Endothelial cell of umbilical vein (primary cell): ENCODE results near the gene LOXL4. TPM values are rescaled to one million over a fixed set of nuclear protein-coding genes. Genes with fewer than 3 reads are reported as not detected.

Source experiments
- BruUV-seq: library from RNA; stranded (reverse); fragments of 400-500 nt; replicated peaks from 2 replicates; lab custom pipeline; 2021; lab: Mats Ljungman, UMichigan
- CTCF ChIA-PET: fragments of 300-600, 350-600 bp; sonication (Branson Sonifier 250); formaldehyde crosslinking; loops from one replicate; lab custom pipeline; 2021; ENCODE audit warnings: antibody characterized with exemption, inconsistent platforms; lab: Charles Lee
- POLR2A ChIA-PET: fragments of 300-600, 350-600 bp; sonication (Branson Sonifier 250); formaldehyde crosslinking; loops from one replicate; lab custom pipeline; 2021; ENCODE audit warnings: antibody characterized with exemption, inconsistent platforms; lab: Charles Lee
- DNase-seq: peaks from one replicate; pipeline ENCODE4 v3.0.0-alpha.2; 2011; ENCODE audit warnings: low read depth, low spot score
- FAIRE-seq: peaks from 2 replicates; lab custom pipeline; 2011; peaks lifted over from hg19 to GRCh38; lab: Jason Lieb, UNC
- H2AFZ ChIP-seq: 2 replicates; pipeline ENCODE4 v1.6.0; 2012; ENCODE audit warnings: low read depth, low read length, control low read depth, inconsistent platforms
- H3K27ac ChIP-seq: 2 replicates; pipeline ENCODE4 v1.5.1; 2011; ENCODE audit warnings: low read depth, mild to moderate bottlenecking, control low read depth, low read length, moderate library complexity; ENCODE audit not compliant: insufficient read depth
- H3K27me3 ChIP-seq, 2 experiments: 2 replicates each; pipeline versions ENCODE4 v1.6.0 to v1.6.1; 2011; ENCODE audit warnings: low read length in 2 of 2, mixed read lengths in 1 of 2; ENCODE audit not compliant: control insufficient read depth in 2 of 2, insufficient read depth in 2 of 2
- H3K36me3 ChIP-seq, 2 experiments: 2 replicates in 1 of 2; 3 replicates in 1 of 2; pipeline ENCODE4 v1.5.1; 2011; ENCODE audit warnings: low read length in 2 of 2, mild to moderate bottlenecking in 1 of 2, moderate library complexity in 1 of 2; ENCODE audit not compliant: control insufficient read depth in 2 of 2, insufficient read depth in 2 of 2; ENCODE audit errors: extremely low read depth in 1 of 2
- H3K4me1 ChIP-seq: 3 replicates; pipeline ENCODE4 v1.5.1; 2011; ENCODE audit warnings: mild to moderate bottlenecking, low read length; ENCODE audit not compliant: control insufficient read depth, insufficient read depth; ENCODE audit errors: extremely low read depth
- H3K4me2 ChIP-seq: 2 replicates; pipeline ENCODE4 v1.6.1; 2011; ENCODE audit warnings: low read length, control low read depth, mixed read lengths; ENCODE audit not compliant: insufficient read depth
- H3K4me3 ChIP-seq, 3 experiments: fragments of 200-600 bp in 1 of 3; sonication (generic), shearing (Covaris generic) in 1 of 3; replicated peaks in 1 of 3; 2 replicates each; pipeline ENCODE4 v1.5.1; 2011 to 2016; ENCODE audit warnings: control low read depth in 3 of 3, low read length in 3 of 3, mild to moderate bottlenecking in 2 of 3, inconsistent platforms in 1 of 3, low read depth in 1 of 3, moderate library complexity in 1 of 3; ENCODE audit not compliant: insufficient read depth in 1 of 3
- H3K79me2 ChIP-seq: 2 replicates; pipeline ENCODE4 v1.6.0; 2012; ENCODE audit warnings: low read length, inconsistent platforms; ENCODE audit not compliant: control insufficient read depth, insufficient read depth
- H3K9ac ChIP-seq: replicated peaks from 2 replicates; pipeline ENCODE3; 2011; ENCODE audit warnings: low read length, control low read depth; ENCODE audit not compliant: insufficient read depth; ENCODE audit errors: extremely low read depth
- H3K9me1 ChIP-seq: replicated peaks from 3 replicates; pipeline ENCODE4 v1.6.0; 2011; ENCODE audit warnings: mild to moderate bottlenecking, low read length; ENCODE audit not compliant: control insufficient read depth, insufficient read depth; ENCODE audit errors: extremely low read depth
- H3K9me3 ChIP-seq: replicated peaks from 2 replicates; pipeline ENCODE4 v1.5.1; 2012; ENCODE audit warnings: low read length, inconsistent platforms; ENCODE audit not compliant: control insufficient read depth, insufficient read depth
- H4K20me1 ChIP-seq: replicated peaks from 2 replicates; pipeline ENCODE3; 2011; ENCODE audit warnings: mild to moderate bottlenecking, low read length; ENCODE audit not compliant: control insufficient read depth, insufficient read depth; ENCODE audit errors: extremely low read depth
- CTCF ChIP-seq, 2 donors: IDR thresholded peaks; 1 replicate in 1 of 2; 2 replicates in 1 of 2; pipeline ENCODE4 v1.5.1; 2011; ENCODE audit warnings: low read length in 2 of 2, mild to moderate bottlenecking in 2 of 2, moderate library complexity in 2 of 2, control low read depth in 1 of 2, inconsistent platforms in 1 of 2, low read depth in 1 of 2; ENCODE audit not compliant: insufficient read depth in 1 of 2; ENCODE audit errors: extremely low read depth in 1 of 2
- EZH2 ChIP-seq: IDR thresholded peaks from 2 replicates; pipeline ENCODE4 v1.6.1; 2012; ENCODE audit warnings: borderline replicate concordance, low read depth, mild to moderate bottlenecking, moderate library complexity, low read length, inconsistent platforms; ENCODE audit not compliant: severe bottlenecking
- FOS ChIP-seq: IDR thresholded peaks from 2 replicates; pipeline ENCODE4 v1.6.1; 2011; ENCODE audit warnings: mild to moderate bottlenecking, low read length, moderate library complexity, borderline replicate concordance; ENCODE audit not compliant: insufficient read depth
- GATA2 ChIP-seq: IDR thresholded peaks from 2 replicates; pipeline ENCODE4 v1.7.0; 2011; ENCODE audit warnings: low read depth, mild to moderate bottlenecking, moderate library complexity, mixed read lengths, low read length; ENCODE audit not compliant: insufficient read length, insufficient read depth
- JUN ChIP-seq: IDR thresholded peaks from 2 replicates; pipeline ENCODE4 v1.6.1; 2011; ENCODE audit warnings: borderline replicate concordance, low read depth; ENCODE audit not compliant: insufficient read length, insufficient read depth
- MAX ChIP-seq: IDR thresholded peaks from 2 replicates; pipeline ENCODE4 v1.6.1; 2011; ENCODE audit not compliant: insufficient read depth, insufficient read length
- MYC ChIP-seq: IDR thresholded peaks from one replicate; pipeline ENCODE4 v1.6.1; 2011; ENCODE audit warnings: mild to moderate bottlenecking, low read depth, low read length
- POLR2A ChIP-seq: IDR thresholded peaks from 2 replicates; pipeline ENCODE4 v1.6.1; 2012; ENCODE audit warnings: low read depth, mild to moderate bottlenecking, control low read depth, low read length
- dilution Hi-C: fragments of 300-500 bp; cut with MboI; formaldehyde crosslinking; loops from one replicate; pipeline ENCODE4 v1.15.0; 2019; ENCODE audit warnings: low sequenced_read_pairs; ENCODE audit not compliant: extremely low pct_ligation_motif_present
- intact Hi-C: fragments of 100-400 bp; cut with micrococcal nuclease; formaldehyde crosslinking; loops from one replicate; pipeline ENCODE4 v1.10.0; 2022
- polyA plus RNA-seq, 4 experiments: library from polyadenylated mRNA; depleted of rRNA in 3 of 4; stranded (reverse) in 3 of 4; unstranded in 1 of 4; fragments of >200 nt; gene quantifications; 2 replicates each; pipeline versions ENCODE4 v1.2.1 to v1.2.3, GENCODE V29; 2011 to 2012; ENCODE audit warnings: missing spikeins in 1 of 4
- total RNA-seq: library from RNA; stranded (reverse); gene quantifications from 2 replicates; pipeline ENCODE4 v1.2.3, GENCODE V29; 2021

Gene LOXL4
- total and polyA plus RNA-seq, 2 donors (not counting 3 experiments of a cell fraction or from before 2014, with no cell fraction given) = 1.4 to 1.9 TPM

GRCh38 chr10:98266647-98267046 lies 1.3 kb downstream of the LOXL4 start:
- Histone ChIP-seq H3K9me1 (no peaks in the 10 kb centered on the region), H3K36me3 (no peaks in the 10 kb centered on the region), H3K4me3 (no peak overlapping the region), H3K4me2 (no peak overlapping the region), H4K20me1 (no peaks in the 10 kb centered on the region), H3K79me2 (no peaks in the 10 kb centered on the region), H3K27ac (no peak overlapping the region), H3K9ac (no peak overlapping the region), H2AFZ (no peak overlapping the region), H3K9me3 (no peaks in the 10 kb centered on the region), H3K4me1 (peaks cover 17% of the 10 kb centered on the region), H3K27me3 (no peaks in the 10 kb centered on the region)
- intact Hi-C loops (no loop called here), dilution Hi-C loops (no loop called here)
- POLR2A ChIA-PET = no interaction called here
- no TSS peak for BruUV-seq
- CTCF ChIA-PET = interaction anchor here (0.9 to 4.2 kb wide), 3 partner anchors 24 to 74 kb away, joined by 3 to 25 read pairs (median 3); no protein-coding TSS in a partner anchor
- DNase-seq (no peak), FAIRE-seq (no peak)
- no peak for TF ChIP-seq GATA2
- no peak for TF ChIP-seq MAX
- TF ChIP-seq CTCF (IDR thresholded peaks at IDR 0.05; ENCODE audit: extremely low read depth in 1 of 2, insufficient read depth in 1 of 2, low read depth in 1 of 2, low read length in 2 of 2) = no peak
- TF ChIP-seq POLR2A = no peak
- no peak for TF ChIP-seq MYC
- TF ChIP-seq FOS = no peak
- TF ChIP-seq EZH2 = no peak
- no peak for TF ChIP-seq JUN
